ENCODE results near the gene TNRC6B. TPM values are rescaled to one million over a fixed set of nuclear protein-coding genes. Genes with fewer than 3 reads are reported as not detected.
"Not testable (repeated sequence)": the region's sequence is repeated elsewhere in the genome, so short reads cannot be mapped to it uniquely, and the experiment has no call there.

The TNRC6B gene
- total RNA-seq, 1 donor = 26.4 TPM

GRCh38 chr22:40309631-40310030 lies 131.9 kb downstream of the TNRC6B start:
- Histone ChIP-seq H3K79me2 (ENCODE audit: insufficient read depth, low read length) (peaks cover 2% of the 10 kb centered on the region), H3K36me3 (ENCODE audit: insufficient read depth, low read length) (peaks cover 50% of the 10 kb centered on the region), H3K27me3 (ENCODE audit: insufficient read depth, low read length) (no peaks in the 10 kb centered on the region), H3K4me2 (ENCODE audit: insufficient read depth, low read length) (peak overlapping the region; percentile 78), H3K4me3 (ENCODE audit: insufficient read depth, low read length) (no peak overlapping the region), H2AFZ (ENCODE audit: low read length) (no peak overlapping the region), H3K27ac (ENCODE audit: low read depth, low read length) (peak overlapping the region; percentile 83), H3K9me3 (ENCODE audit: low read depth, low read length) (no peaks in the 10 kb centered on the region), H4K20me1 (ENCODE audit: insufficient read depth, low read length) (peaks cover 10% of the 10 kb centered on the region), H3K4me1 (ENCODE audit: insufficient read depth, low read length) (peaks cover 22% of the 10 kb centered on the region)
- DNase-seq (ENCODE audit: insufficient read length, low spot score, missing footprints) = no peak
- TF ChIP-seq, protein P1, sequence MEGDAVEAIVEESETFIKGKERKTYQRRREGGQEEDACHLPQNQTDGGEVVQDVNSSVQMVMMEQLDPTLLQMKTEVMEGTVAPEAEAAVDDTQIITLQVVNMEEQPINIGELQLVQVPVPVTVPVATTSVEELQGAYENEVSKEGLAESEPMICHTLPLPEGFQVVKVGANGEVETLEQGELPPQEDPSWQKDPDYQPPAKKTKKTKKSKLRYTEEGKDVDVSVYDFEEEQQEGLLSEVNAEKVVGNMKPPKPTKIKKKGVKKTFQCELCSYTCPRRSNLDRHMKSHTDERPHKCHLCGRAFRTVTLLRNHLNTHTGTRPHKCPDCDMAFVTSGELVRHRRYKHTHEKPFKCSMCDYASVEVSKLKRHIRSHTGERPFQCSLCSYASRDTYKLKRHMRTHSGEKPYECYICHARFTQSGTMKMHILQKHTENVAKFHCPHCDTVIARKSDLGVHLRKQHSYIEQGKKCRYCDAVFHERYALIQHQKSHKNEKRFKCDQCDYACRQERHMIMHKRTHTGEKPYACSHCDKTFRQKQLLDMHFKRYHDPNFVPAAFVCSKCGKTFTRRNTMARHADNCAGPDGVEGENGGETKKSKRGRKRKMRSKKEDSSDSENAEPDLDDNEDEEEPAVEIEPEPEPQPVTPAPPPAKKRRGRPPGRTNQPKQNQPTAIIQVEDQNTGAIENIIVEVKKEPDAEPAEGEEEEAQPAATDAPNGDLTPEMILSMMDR (IDR thresholded peaks at IDR 0.05; ENCODE audit: extremely low read depth, low read depth, low read length) = no peak

DNA sequence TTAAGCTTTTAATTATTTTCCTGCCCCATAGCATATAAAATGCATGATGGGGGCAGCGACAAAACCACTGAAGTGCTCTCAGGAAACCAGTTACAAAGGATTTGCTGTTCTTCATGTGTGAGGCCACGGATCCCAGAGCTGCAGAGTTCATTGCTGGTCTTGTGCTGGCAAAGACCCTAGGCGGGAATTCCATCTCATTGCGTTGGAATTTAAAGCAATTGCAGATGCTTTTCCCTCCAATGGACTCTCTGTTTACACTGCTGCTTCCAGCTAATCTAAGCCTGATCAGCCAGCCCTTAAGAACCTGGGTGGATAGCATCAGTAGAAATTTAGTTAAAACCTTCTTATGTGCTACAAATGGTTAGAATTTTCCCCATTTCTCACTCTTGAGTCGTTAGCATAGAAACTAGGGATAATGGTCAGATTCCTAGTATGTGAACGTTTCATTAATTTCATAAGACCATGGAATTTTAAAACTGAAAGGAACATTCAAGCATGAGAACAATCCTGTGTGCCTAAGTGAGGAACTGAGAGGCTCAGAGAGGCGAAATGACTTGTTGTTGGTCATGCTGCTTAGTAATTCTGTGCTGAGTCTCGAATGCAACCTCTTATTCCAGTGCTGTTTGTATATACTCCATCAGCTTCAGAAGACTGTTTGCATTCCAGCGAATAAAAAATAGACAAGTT lies 132.5 kb downstream of the TNRC6B start:
- Histone ChIP-seq H2AFZ (ENCODE audit: low read length) (no peak overlapping the region), H3K4me2 (ENCODE audit: insufficient read depth, low read length) (peak overlapping the region; percentile 78), H3K79me2 (ENCODE audit: insufficient read depth, low read length) (peaks cover 2% of the 10 kb centered on the region), H3K4me1 (ENCODE audit: insufficient read depth, low read length) (peaks cover 22% of the 10 kb centered on the region), H3K4me3 (ENCODE audit: insufficient read depth, low read length) (peak overlapping the region; percentile 47), H4K20me1 (ENCODE audit: insufficient read depth, low read length) (peaks cover 10% of the 10 kb centered on the region), H3K27ac (ENCODE audit: low read depth, low read length) (peak overlapping the region; percentile 83), H3K9me3 (ENCODE audit: low read depth, low read length) (no peaks in the 10 kb centered on the region), H3K27me3 (ENCODE audit: insufficient read depth, low read length) (no peaks in the 10 kb centered on the region), H3K36me3 (ENCODE audit: insufficient read depth, low read length) (peaks cover 54% of the 10 kb centered on the region)
- DNase-seq (ENCODE audit: insufficient read length, low spot score, missing footprints) = peak; percentile 85
- TF ChIP-seq, protein P1 (IDR thresholded peaks at IDR 0.05; ENCODE audit: extremely low read depth, low read depth, low read length) = no peak

- peak overlapping the region; percentile 83 for H3K27ac ChIP-seq (ENCODE audit: low read depth, low read length)
- no peak overlapping the region for H2AFZ ChIP-seq (ENCODE audit: low read length)
- H3K79me2 ChIP-seq (ENCODE audit: insufficient read depth, low read length) = peaks cover 2% of the 10 kb centered on the region
- DNase-seq (ENCODE audit: insufficient read length, low spot score, missing footprints) = no peak
- peak overlapping the region; percentile 78 for H3K4me2 ChIP-seq (ENCODE audit: insufficient read depth, low read length)
- H3K27me3 ChIP-seq (ENCODE audit: insufficient read depth, low read length) = no peaks in the 10 kb centered on the region
- TF ChIP-seq, protein P1 (IDR thresholded peaks at IDR 0.05; ENCODE audit: extremely low read depth, low read depth, low read length) = no peak
- peaks cover 10% of the 10 kb centered on the region for H4K20me1 ChIP-seq (ENCODE audit: insufficient read depth, low read length)
- peak overlapping the region; percentile 47 for H3K4me3 ChIP-seq (ENCODE audit: insufficient read depth, low read length)
- H3K4me1 ChIP-seq (ENCODE audit: insufficient read depth, low read length) = peaks cover 22% of the 10 kb centered on the region
- H3K9me3 ChIP-seq (ENCODE audit: low read depth, low read length) = no peaks in the 10 kb centered on the region
- H3K36me3 ChIP-seq (ENCODE audit: insufficient read depth, low read length) = peaks cover 57% of the 10 kb centered on the region
Observed at GRCh38 chr22:40310768-40311120, 133.0 kb downstream of the TNRC6B start.

DNA sequence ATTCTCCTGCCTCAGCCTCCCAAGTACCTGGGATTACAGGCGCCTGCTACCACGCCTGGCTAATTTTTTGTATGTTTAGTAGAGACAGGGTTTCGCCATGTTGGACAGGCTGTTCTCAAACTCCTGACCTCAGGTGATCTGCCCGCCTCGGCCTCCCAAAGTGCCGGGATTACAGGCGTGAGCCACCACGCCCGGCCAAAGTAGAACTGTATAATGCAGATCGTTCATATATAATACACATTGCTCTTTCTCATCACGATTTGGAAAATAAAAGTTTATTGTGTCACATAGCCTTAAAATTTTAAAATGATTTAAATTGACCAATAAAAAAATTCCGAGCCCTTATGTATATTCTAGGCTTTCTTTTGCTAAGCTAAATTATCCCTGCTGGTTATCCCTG lies 133.9 kb downstream of the TNRC6B start:
- H3K27ac ChIP-seq (ENCODE audit: low read depth, low read length) = not testable (repeated sequence)
- H3K36me3 ChIP-seq (ENCODE audit: insufficient read depth, low read length) = peaks cover 62% of the 10 kb centered on the region

More for the DNA sequence above, 133.9 kb downstream of the TNRC6B start:
- Histone ChIP-seq H3K4me1 (ENCODE audit: insufficient read depth, low read length) (peaks cover 22% of the 10 kb centered on the region), H4K20me1 (ENCODE audit: insufficient read depth, low read length) (peaks cover 10% of the 10 kb centered on the region)
- H2AFZ ChIP-seq (ENCODE audit: low read length); H3K79me2 ChIP-seq (ENCODE audit: insufficient read depth, low read length); H3K27me3 ChIP-seq (ENCODE audit: insufficient read depth, low read length); DNase-seq (ENCODE audit: insufficient read length, low spot score, missing footprints); H3K9me3 ChIP-seq (ENCODE audit: low read depth, low read length); H3K4me3 ChIP-seq (ENCODE audit: insufficient read depth, low read length); H3K4me2 ChIP-seq (ENCODE audit: insufficient read depth, low read length): not testable (repeated sequence)
